GM21423 (cell line): Measurements from ENCODE around the gene PDHB.

Experiments used
- ATAC-seq: cut with Tn5 transposase; IDR thresholded peaks from one replicate; pipeline ENCODE4 v1.9.1; 2021; ENCODE audit warnings: mild to moderate bottlenecking, moderate library complexity; ENCODE audit not compliant: unreplicated experiment

Gene PDHB

GRCh38 chr3:58433400-58434167 lies at the start of gene PDHB:
TSS of gene PDHB (minus strand) at chr3:58433832. CDS start at chr3:58433809, 23 bp downstream.
- ATAC-seq: peak; percentile 94

GRCh38 chr3:58482917-58483636 lies 49.4 kb upstream of the PDHB start:
- ATAC-seq: no peak

DNA sequence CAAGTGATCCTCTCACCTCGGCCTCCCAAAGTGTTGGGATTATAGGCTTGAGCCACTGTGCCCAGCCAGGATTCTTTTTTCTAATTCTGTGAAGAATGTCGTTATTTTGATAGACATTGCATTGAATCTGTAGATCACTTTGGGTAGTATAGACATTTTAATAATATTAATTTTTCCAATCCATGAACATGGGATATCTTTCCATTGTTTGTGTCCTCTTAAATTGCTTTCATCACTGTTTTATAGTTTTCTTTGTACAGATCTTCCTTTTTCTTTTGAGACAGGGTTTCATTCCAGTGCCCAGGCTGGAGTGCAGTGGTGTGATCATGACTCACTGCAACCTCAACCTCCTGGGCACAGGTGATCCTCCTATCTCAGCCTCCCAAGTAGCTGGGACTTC lies 46.7 kb upstream of the PDHB start:
- no peak for ATAC-seq

DNA sequence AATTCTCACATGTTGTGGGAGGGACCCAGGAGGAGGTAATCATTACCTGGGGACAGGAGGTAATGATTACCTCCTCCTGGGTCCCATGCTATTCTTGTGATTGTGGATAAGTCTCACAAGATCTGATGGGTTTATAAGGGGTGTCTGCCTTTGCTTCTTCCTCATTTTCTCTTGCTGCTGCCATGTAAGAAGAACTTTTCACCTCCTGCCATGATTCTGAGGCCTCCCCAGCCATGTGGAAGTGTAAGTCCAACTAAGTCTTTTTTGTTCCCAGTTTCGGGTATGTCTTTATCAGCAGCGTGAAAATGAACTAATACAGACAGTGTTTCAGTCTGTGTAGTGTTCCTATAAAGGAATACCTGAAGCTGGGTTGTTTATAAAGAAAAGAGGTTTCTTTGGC lies 45.1 kb upstream of the PDHB start:
- no peak for ATAC-seq

DNA sequence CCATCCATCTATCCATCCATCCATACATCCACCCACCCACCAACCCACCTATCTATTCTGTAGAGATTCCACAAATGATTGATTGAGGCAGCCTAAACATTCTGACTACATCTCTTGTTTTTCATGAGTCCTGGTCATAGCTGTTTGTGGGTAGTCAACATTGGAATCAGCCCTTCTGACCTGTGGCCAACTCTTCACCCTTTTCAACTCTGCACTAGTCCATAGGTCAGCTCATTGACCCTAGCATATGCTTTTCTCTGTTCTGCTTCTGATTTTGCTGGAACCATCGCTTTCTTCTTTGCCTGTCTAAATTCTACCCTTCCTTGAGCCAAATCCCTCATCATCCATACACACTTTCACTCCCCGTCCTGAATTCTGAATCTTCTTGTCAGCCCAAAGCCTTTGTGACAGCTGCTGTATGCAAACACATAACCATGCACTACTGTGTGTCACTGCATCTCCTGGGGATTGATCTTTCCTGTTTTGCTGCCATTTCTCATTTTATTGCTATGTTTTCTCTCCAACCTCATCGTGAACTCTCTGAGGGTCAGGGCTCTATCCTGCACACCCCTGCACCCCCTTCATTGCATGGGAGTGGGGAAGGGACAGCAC lies 41.4 kb upstream of the PDHB start:
- ATAC-seq: no peak

- no peak for ATAC-seq
These were observed 40.8 kb upstream of the PDHB start for GRCh38 chr3:58474348-58474911.

GRCh38 chr3:58473275-58473674 lies 39.6 kb upstream of the PDHB start:
- ATAC-seq: no peak

- ATAC-seq: peak; percentile 47
These were observed 37.6 kb upstream of the PDHB start for GRCh38 chr3:58471025-58471887.

DNA sequence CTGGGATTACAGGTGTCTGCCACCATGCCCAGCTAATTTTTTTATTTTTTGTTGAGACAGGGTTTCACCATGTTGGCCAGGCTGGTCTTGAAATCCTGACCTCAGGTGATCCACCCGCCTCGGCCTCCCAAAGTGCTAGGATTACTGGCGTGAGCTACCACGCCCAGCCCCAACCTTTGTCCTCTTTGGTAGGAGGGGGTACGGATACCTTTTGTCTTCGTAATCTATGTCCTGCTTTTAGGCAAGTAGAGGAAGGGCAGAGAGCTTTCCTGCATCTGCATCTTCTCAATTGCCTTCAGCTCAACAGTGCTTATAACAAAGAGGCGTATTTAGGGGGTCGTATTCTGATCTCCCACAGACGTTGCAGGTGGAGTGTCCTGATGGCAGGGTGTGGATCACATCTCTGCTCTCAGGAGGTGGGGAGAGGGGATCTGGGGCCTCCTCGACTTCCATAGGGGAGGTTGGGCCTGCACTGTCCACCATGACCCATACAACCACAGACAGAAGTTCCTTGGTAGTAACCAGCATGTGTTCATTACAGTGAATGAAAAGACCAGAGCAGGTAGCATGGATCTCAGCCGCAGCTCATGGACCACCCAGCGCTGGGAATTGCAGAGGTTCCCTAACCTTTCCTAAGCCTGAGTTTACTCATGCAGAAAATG lies 36.9 kb upstream of the PDHB start:
- ATAC-seq: no peak

DNA sequence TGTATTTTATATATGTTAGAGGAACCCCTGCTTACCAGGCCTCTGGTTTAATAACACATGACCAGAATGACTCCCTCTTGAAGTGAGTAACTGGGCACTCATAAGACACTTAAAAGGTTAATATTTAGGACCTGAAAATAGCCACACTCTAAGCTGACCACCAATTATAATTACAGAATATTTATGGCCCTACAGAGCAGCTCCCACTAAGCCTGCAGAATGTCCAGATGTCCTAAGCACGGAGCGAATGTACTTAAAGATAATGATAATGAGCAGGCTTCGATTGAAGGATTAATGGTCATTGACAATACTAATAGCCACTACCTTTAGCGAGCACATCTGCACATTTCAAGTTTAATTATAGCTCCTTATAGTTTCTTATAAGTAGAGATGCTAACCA lies 35.5 kb upstream of the PDHB start:
- ATAC-seq: no peak

DNA sequence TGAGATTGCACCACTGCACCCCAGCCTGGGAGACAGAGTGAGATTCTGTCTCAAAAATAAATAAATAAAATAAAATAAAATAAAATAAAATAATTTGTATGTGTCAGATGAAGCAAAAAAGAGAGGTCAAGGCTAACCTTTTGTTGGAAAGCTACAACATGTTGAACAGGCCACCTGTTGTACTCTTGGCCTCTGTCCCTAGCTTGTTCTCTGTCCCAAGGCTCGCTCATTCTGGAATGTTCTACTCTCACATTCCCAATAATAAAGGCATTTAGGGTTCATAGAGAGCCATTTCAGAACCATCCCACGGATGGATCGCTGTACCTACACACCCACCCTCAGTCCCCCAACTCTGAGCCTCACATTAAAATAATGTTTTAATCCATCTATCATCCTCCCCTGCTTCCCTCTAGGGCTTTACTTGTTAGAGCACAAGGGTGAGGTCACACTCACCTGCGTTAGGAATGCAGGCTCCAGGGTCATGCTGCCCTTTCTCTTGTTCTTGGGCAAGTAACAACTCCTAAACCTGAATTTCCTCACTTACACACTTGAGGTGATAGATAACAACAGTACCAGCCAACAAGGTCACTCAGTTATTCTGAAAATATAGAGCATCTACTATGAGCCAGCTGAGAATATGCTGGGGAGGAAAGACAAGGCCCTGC lies 33.4 kb upstream of the PDHB start:
- no peak for ATAC-seq

DNA sequence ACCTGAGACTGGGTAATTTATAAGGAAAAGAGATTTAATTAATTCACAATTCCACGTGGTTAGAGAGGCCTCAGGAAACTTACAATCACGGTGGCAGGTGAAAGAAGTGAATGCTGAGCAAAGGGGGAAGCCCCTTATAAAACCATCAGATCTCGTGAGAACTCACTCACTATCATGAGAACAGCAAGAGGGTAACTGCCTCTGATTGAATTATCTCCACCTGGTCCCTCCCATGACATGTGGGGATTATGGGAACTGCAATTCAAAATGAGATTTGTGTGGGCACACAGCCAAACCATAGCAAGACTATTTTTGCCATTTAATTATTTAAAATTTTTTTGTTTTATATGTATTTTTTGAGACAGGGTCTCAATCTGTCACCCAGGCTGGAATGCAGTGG lies 31.2 kb upstream of the PDHB start:
- ATAC-seq: no peak

DNA sequence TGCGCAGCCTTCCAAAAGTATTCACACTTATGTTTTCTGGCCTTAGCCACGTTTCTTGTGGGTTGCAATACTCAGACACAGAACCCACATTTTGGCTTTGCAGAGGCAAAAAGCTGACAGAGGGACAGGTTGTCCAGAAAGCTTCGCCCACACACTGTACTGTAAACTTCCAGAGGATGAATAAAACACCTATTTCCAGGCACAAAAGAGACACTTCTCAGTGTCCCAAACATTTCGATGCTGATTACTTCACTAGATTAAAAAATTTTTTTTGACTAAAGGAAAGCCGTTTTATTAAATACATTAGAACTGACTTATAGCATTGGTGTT lies 30.3 kb upstream of the PDHB start:
- no peak for ATAC-seq

DNA sequence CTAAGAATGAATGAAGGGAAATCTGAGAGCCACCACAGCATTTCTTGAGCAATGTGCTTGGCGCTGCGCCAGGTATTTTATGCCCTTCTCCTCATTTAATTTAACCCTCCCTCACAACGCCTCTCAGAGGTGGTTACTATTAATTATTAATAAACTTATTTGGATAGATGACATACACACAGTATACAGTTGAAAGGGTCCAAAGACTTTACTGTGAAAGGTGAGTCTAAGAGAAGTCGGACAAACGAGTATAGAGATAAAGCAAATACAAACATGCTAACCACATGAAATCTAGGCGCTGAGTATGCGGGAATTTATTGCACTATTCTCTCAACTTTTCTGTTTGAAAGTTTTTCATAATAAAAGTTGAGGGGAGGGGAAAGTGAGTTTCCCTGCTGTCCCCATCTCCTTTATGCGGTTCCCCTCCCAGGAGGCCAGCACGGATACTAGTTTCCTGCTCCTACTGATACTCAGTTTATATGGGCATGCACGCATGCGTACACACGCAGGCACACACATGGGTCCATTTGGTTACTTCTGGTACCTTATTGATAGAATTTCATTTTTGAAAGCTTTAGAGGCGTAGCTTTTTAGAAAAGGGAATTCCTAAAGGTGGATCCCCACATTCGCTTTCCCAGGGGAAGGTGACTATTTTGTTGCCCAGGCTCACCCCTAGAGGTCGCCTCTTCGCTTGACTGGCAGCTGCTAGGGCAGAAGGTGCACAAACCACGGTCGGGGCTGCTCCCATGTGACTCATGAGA lies 29.7 kb upstream of the PDHB start:
- ATAC-seq: peak; percentile 92

- ATAC-seq: no peak
These were observed 29.2 kb upstream of the PDHB start for GRCh38 chr3:58462829-58463180.

- no peak for ATAC-seq
These were observed 25.5 kb upstream of the PDHB start for GRCh38 chr3:58459160-58459559.

- ATAC-seq: no peak
These were observed 18.5 kb upstream of the PDHB start for GRCh38 chr3:58452176-58452575.

DNA sequence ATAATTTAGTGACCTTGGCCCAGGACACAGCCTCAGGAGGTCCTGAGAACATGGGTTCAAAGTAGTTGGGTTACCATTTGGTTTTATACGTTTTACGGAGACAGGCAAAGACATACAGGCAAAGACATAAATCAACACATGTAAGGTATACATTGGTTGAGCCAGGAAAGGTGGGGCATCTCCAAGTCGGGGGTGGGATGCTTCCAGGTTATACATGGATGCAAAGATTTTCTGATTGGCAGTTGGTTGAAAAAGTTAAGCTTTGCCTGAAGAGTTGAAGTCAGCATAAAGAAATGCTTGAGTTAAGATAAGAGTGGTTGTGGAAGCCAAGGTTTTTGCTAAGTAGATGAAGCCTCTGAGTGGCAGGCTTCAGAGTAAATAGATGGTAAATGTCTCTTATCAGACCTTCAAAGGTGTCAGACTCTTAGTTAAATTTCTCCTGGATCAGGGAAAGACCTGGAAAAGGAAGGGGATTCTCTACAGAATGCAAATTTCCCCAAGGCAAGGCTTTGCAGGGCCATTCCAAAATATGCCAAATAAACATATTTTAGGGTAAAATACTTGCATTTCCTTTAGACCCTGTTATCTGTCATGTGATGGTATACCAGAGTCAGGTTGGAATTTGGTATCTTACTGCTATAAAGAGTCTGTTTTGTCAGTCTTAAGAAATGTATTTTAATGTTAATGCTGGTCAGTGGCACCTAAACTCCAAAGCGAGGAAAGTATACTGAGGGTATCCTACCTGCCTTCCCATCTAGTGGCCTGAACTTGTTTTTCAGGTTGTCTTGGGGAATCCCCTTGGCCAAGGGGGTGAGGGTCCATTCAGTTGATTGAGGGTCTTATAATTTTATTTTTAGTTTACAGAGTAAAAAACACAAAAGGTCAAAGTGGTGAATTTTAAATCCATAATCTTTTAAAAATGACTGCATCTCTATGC lies 8.2 kb upstream of the PDHB start:
- ATAC-seq: no peak
